Progenitor cell of endocrine pancreas (in vitro differentiated cells): ENCODE data around the gene OR8I2. TPM values are rescaled to one million over a fixed set of nuclear protein-coding genes. Genes with fewer than 3 reads are reported as not detected.
"Not testable (repeated sequence)": the region's sequence is repeated elsewhere in the genome, so short reads cannot be mapped to it uniquely, and the experiment has no call there.

Source experiments
- DNase-seq: peaks from one replicate; pipeline ENCODE4 v3.0.0; 2021; ENCODE audit warnings: low spot score; ENCODE audit not compliant: unreplicated experiment
- H3K27ac Mint-ChIP-seq: 2 replicates; pipeline ENCODE4 v1.8.0; 2021; ENCODE audit warnings: mild to moderate bottlenecking, moderate library complexity, mixed read lengths
- H3K27me3 Mint-ChIP-seq: 2 replicates; pipeline ENCODE4 v1.8.0; 2021; ENCODE audit warnings: mixed read lengths
- H3K36me3 Mint-ChIP-seq: 2 replicates; pipeline ENCODE4 v1.8.0; 2022; ENCODE audit warnings: mixed read lengths; ENCODE audit not compliant: insufficient read depth
- H3K4me1 Mint-ChIP-seq: 2 replicates; pipeline ENCODE4 v1.8.0; 2021; ENCODE audit warnings: low read depth, mixed read lengths
- H3K4me3 Mint-ChIP-seq: 2 replicates; pipeline ENCODE4 v1.8.0; 2021; ENCODE audit warnings: low read depth, mild to moderate bottlenecking, moderate library complexity, mixed read lengths
- H3K9me3 Mint-ChIP-seq: 2 replicates; pipeline ENCODE4 v1.8.0; 2021; ENCODE audit warnings: low read depth, mixed read lengths
- long read RNA-seq: library from polyadenylated mRNA; unstranded; transcript quantifications from one replicate; pipeline ENCODE4 v2.0.0, GENCODE V29; 2020
- total RNA-seq: library from RNA; stranded (reverse); gene quantifications from 2 replicates; pipeline ENCODE4 v1.2.1, GENCODE V29; 2021
- TF ChIP-seq, protein P1 (sequence below): fragments of 200-600 bp; sonication (generic); IDR thresholded peaks from one replicate; pipeline ENCODE4 v1.5.0; 2021; ENCODE audit warnings: antibody characterized with exemption, mild to moderate bottlenecking; ENCODE audit not compliant: unreplicated experiment

OR8I2 gene
- total RNA-seq, result not detected in 2 replicates
- long read RNA-seq, result 0 reads

- H3K4me1 Mint-ChIP-seq, result peaks cover 4% of the 10 kb centered on the region
- TF ChIP-seq, protein P1, sequence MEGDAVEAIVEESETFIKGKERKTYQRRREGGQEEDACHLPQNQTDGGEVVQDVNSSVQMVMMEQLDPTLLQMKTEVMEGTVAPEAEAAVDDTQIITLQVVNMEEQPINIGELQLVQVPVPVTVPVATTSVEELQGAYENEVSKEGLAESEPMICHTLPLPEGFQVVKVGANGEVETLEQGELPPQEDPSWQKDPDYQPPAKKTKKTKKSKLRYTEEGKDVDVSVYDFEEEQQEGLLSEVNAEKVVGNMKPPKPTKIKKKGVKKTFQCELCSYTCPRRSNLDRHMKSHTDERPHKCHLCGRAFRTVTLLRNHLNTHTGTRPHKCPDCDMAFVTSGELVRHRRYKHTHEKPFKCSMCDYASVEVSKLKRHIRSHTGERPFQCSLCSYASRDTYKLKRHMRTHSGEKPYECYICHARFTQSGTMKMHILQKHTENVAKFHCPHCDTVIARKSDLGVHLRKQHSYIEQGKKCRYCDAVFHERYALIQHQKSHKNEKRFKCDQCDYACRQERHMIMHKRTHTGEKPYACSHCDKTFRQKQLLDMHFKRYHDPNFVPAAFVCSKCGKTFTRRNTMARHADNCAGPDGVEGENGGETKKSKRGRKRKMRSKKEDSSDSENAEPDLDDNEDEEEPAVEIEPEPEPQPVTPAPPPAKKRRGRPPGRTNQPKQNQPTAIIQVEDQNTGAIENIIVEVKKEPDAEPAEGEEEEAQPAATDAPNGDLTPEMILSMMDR, result no peak
- no peaks in the 10 kb centered on the region for H3K27me3 Mint-ChIP-seq
- H3K4me3 Mint-ChIP-seq, result no peak within 1 kb of the TSS
- no peak for DNase-seq
- H3K27ac Mint-ChIP-seq, result no peak within 1 kb of the TSS
- H3K9me3 Mint-ChIP-seq, result peaks cover 6% of the 10 kb centered on the region
- H3K36me3 Mint-ChIP-seq, result no peaks in the 10 kb centered on the region
These were observed at the start of gene OR8I2 for GRCh38 chr11:56093008-56093407. Gene OR8I2, plus strand, starts transcription at chr11:56093308. Its CDS starts 0 bp downstream, at chr11:56093308.

DNA sequence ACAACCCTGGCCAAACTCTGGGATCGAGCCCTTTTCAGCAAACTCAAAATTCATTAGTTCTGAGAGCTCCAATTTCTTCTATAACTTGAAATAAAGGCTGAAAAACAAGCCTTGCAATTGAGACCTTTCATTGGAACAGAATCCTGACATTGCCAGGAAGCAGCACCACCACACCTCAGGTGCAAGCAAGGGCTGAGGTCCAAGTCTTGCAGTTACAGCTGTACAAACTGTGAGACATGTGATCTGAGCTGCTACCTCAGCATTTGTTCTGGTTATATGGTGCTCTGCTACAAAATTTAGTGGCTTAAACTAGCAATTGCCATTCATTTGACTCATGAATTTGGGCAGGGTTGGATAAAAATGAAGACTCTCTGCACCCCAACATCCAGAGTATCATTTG, 47.6 kb upstream of the OR8I2 start:
- no peak for DNase-seq
- Mint-ChIP-seq H3K9me3 (peaks cover 11% of the 10 kb centered on the region), H3K36me3 (no peaks in the 10 kb centered on the region), H3K27ac (no peak overlapping the region), H3K4me1 (peaks cover 3% of the 10 kb centered on the region), H3K4me3 (no peak overlapping the region), H3K27me3 (no peaks in the 10 kb centered on the region)
- TF ChIP-seq, protein P1, result no peak

- H3K9me3 Mint-ChIP-seq, result no peaks in the 10 kb centered on the region
- TF ChIP-seq, protein P1, result no peak
- H3K27ac Mint-ChIP-seq, result no peak overlapping the region
- H3K4me3 Mint-ChIP-seq, result no peak overlapping the region
- DNase-seq, result no peak
- no peaks in the 10 kb centered on the region for H3K27me3 Mint-ChIP-seq
- H3K4me1 Mint-ChIP-seq, result peaks cover 3% of the 10 kb centered on the region
- no peaks in the 10 kb centered on the region for H3K36me3 Mint-ChIP-seq
These were observed 44.6 kb upstream of the OR8I2 start for GRCh38 chr11:56048480-56048879.

DNA sequence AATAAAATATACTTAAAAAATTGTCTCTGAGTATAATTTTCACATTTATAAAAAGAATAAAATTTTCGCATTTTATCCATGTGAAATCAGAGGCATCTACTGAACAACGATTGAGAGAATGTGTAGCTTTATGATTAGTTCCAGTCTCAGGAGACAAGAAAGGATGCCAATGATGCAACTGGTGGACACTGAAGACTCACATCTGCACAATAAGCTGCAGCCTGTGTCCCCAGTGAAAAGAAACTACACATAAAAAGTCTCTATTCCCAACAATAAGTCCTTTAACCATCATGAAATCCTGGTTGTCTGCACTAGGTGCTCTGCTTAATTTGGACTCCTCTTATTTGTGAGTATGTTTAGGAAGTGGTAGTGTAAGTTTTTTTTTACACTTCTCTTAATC, 43.6 kb upstream of the OR8I2 start:
- Mint-ChIP-seq H3K9me3 (no peaks in the 10 kb centered on the region), H3K27ac (no peak overlapping the region), H3K27me3 (no peaks in the 10 kb centered on the region), H3K4me3 (no peak overlapping the region), H3K36me3 (no peaks in the 10 kb centered on the region), H3K4me1 (peaks cover 3% of the 10 kb centered on the region)
- TF ChIP-seq, protein P1, result no peak
- no peak for DNase-seq

DNA sequence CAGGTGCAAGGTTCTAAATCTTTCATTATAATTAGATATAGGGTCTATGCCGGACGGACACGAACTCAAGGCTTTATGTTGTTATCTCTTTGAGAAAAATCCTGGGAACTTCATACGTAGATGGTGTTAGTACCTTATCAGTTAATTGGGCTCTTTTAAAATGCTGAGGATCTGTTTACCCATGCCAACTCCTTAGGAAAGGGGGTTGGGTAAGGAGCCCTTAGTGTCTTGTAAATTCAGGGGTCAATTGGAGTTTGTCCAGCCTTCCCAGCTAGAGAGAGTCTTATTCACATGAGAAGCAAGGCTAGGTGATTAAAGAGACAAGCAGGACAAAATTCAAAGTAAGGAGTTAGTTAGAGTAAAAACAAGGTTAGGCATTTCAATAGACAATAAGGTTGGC, 36.7 kb upstream of the OR8I2 start:
- H3K36me3 Mint-ChIP-seq, DNase-seq, H3K27me3 Mint-ChIP-seq, H3K27ac Mint-ChIP-seq, H3K4me3 Mint-ChIP-seq: not testable (repeated sequence)
- peaks cover 13% of the 10 kb centered on the region for H3K4me1 Mint-ChIP-seq
- H3K9me3 Mint-ChIP-seq, result peaks cover 24% of the 10 kb centered on the region

GRCh38 chr11:56057661-56058237, 35.4 kb upstream of the OR8I2 start:
- H3K4me3 Mint-ChIP-seq, DNase-seq: not testable (repeated sequence)

GRCh38 chr11:56058260-56058780, 34.8 kb upstream of the OR8I2 start:
- H3K4me1 Mint-ChIP-seq, result peaks cover 13% of the 10 kb centered on the region
- H3K36me3 Mint-ChIP-seq, DNase-seq, H3K27me3 Mint-ChIP-seq, H3K4me3 Mint-ChIP-seq, H3K27ac Mint-ChIP-seq: not testable (repeated sequence)
- H3K9me3 Mint-ChIP-seq, result peaks cover 24% of the 10 kb centered on the region

More at GRCh38 chr11:56057661-56058237, 35.4 kb upstream of the OR8I2 start:
- H3K27me3 Mint-ChIP-seq, H3K27ac Mint-ChIP-seq, H3K36me3 Mint-ChIP-seq: not testable (repeated sequence)
- peaks cover 24% of the 10 kb centered on the region for H3K9me3 Mint-ChIP-seq
- H3K4me1 Mint-ChIP-seq, result peaks cover 13% of the 10 kb centered on the region
